ENCODE results near the gene DIPK1C. TPM values are rescaled to one million over a fixed set of nuclear protein-coding genes. Genes with fewer than 3 reads are reported as not detected.

Gene DIPK1C
- total RNA-seq, 2 donors from 2014 or later, result not detected

DNA sequence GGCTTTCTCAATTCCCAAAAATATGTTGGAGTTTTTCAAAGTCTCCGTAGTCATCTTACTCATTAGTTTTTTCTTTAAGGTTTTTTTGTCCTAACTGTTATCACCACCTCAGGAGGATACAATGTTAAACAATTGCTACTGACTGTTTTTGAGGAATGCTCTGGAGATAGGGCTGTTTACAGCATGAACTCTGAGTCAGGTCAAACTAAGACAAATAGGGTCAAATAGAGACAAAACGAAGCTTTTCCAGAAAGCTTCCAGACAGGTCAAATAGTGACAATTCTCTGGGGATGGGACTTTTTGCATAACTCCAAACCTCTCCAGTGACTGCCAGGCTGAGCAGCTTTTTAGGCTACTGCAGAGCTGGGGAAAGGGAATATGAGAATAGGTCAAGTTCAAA lies 15.2 kb upstream of the DIPK1C start:
- Mint-ChIP-seq H3K36me3 (ENCODE audit: low read depth) (no peaks in the 10 kb centered on the region), H3K4me3 (no peak overlapping the region), H3K9me3 (peaks cover 8% of the 10 kb centered on the region), H3K27ac (no peak overlapping the region), H3K27me3 (peaks cover 5% of the 10 kb centered on the region), H3K4me1 (no peaks in the 10 kb centered on the region)
- ATAC-seq (replicated peaks), result no peak

GRCh38 chr18:74468547-74469061 lies 11.5 kb upstream of the DIPK1C start:
- Mint-ChIP-seq H3K36me3 (ENCODE audit: low read depth) (no peaks in the 10 kb centered on the region), H3K4me1 (no peaks in the 10 kb centered on the region), H3K27me3 (peaks cover 3% of the 10 kb centered on the region), H3K9me3 (peaks cover 8% of the 10 kb centered on the region), H3K27ac (no peak overlapping the region), H3K4me3 (no peak overlapping the region)
- no peak for ATAC-seq (replicated peaks)

- Mint-ChIP-seq H3K4me1 (no peaks in the 10 kb centered on the region), H3K27ac (no peak overlapping the region), H3K4me3 (no peak overlapping the region)
These were observed 8.7 kb upstream of the DIPK1C start for GRCh38 chr18:74465775-74466174.

GRCh38 chr18:74463983-74464382 lies 6.9 kb upstream of the DIPK1C start:
- peaks cover 3% of the 10 kb centered on the region for H3K27me3 Mint-ChIP-seq

More at GRCh38 chr18:74465775-74466174, 8.7 kb upstream of the DIPK1C start:
- peaks cover 3% of the 10 kb centered on the region for H3K27me3 Mint-ChIP-seq
- H3K36me3 Mint-ChIP-seq (ENCODE audit: low read depth), result no peaks in the 10 kb centered on the region
- peaks cover 8% of the 10 kb centered on the region for H3K9me3 Mint-ChIP-seq
- no peak for ATAC-seq (replicated peaks)

GRCh38 chr18:74463254-74463653 lies 6.1 kb upstream of the DIPK1C start:
- ATAC-seq (replicated peaks), result no peak
- Mint-ChIP-seq H3K27ac (no peak overlapping the region), H3K9me3 (no peaks in the 10 kb centered on the region), H3K36me3 (ENCODE audit: low read depth) (no peaks in the 10 kb centered on the region), H3K4me3 (no peak overlapping the region), H3K27me3 (peaks cover 6% of the 10 kb centered on the region), H3K4me1 (no peaks in the 10 kb centered on the region)

More at GRCh38 chr18:74463983-74464382, 6.9 kb upstream of the DIPK1C start:
- no peaks in the 10 kb centered on the region for H3K36me3 Mint-ChIP-seq (ENCODE audit: low read depth)
- H3K4me3 Mint-ChIP-seq, result no peak overlapping the region
- no peak overlapping the region for H3K27ac Mint-ChIP-seq
- ATAC-seq (replicated peaks), result no peak
- no peaks in the 10 kb centered on the region for H3K9me3 Mint-ChIP-seq
- no peaks in the 10 kb centered on the region for H3K4me1 Mint-ChIP-seq

DNA sequence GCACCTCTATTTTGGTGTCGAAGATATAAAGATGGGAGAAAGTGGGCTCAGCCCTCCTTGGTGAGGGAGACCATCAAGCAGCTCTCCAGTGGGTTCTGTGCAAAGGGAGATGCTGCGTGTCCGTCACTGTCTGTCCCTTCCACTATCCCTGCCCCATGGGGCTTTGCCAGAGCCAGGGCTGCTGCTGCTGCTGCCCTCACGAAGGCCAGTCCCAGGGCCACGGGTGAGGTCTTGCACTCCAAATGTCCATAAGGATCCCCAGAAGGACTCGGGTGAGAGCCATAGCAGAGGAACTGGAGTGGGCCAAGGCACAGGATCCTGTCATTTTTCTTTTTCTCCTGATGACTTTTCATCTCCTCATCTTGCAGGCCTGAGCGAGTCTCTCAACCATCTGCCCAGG lies 3.7 kb upstream of the DIPK1C start:
- H3K9me3 Mint-ChIP-seq, result no peaks in the 10 kb centered on the region
- ATAC-seq (replicated peaks), result no peak
- H3K36me3 Mint-ChIP-seq (ENCODE audit: low read depth), result no peaks in the 10 kb centered on the region
- no peak overlapping the region for H3K4me3 Mint-ChIP-seq
- H3K27me3 Mint-ChIP-seq, result peaks cover 17% of the 10 kb centered on the region
- H3K27ac Mint-ChIP-seq, result no peak overlapping the region
- no peaks in the 10 kb centered on the region for H3K4me1 Mint-ChIP-seq

DNA sequence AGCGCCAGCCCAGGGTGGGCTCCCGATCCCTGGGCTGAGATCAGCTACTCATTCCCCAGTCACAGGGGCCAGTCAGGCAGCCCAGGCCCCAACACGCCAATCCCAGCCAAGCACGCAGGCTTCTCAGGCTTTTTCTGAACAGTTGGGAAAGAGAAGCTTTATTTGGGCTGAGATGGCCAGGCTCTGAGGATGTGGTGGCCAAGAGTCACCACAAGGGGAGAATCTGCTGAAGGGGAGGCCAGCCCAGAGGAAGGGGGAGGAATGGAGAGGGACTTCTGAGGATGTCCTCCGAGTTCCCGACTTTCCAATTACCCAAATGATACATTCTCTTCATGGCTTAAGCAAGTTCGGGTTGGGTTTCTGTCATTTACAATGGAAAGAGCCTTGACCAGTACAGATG lies 2.8 kb upstream of the DIPK1C start:
- no peak for ATAC-seq (replicated peaks)
- Mint-ChIP-seq H3K27ac (no peak overlapping the region), H3K36me3 (ENCODE audit: low read depth) (no peaks in the 10 kb centered on the region), H3K4me3 (no peak overlapping the region), H3K27me3 (peaks cover 17% of the 10 kb centered on the region), H3K9me3 (no peaks in the 10 kb centered on the region), H3K4me1 (no peaks in the 10 kb centered on the region)

DNA sequence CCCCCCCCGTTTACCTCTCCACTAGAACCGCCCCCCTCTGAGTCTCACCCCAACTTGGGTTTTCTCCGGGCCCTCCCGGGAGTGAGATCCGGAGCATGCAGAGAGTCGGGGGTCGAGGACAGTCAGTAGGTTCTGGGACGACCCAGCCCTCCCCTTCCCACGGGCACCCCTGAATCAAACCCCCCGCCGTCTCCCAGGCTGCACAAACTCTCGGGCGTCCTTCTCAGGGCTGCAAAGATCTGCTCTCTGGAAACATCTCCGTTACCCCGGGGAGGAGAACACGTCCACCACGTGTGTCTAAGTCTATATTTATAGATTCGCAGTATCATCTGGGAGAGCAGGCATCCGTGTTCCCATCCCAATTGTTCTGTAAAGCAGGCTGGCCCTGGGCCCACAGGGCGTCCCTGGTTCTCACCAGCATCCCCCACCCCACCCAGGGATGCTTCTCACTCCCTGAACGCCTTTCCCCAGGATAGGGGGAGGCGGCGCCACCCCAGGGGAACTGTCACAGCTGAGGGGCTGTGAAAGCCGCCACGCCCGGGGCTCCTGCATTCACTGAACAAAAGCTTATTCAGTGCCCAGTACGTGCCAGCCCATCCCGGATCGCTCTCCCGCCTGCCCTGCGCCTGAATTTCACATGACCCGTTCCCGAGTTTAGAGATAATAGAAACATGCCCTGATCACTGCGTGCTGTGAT lies 765 bp upstream of the DIPK1C start:
- Mint-ChIP-seq H3K27ac (no peak overlapping the region), H3K9me3 (no peaks in the 10 kb centered on the region), H3K27me3 (peaks cover 29% of the 10 kb centered on the region), H3K36me3 (ENCODE audit: low read depth) (no peaks in the 10 kb centered on the region), H3K4me3 (peak overlapping the region; percentile 51), H3K4me1 (no peaks in the 10 kb centered on the region)
- ATAC-seq (replicated peaks), result no peak

GRCh38 chr18:74456349-74457042 lies 612 bp downstream of the DIPK1C start:
- Mint-ChIP-seq H3K27me3 (peaks cover 31% of the 10 kb centered on the region), H3K9me3 (no peaks in the 10 kb centered on the region), H3K4me3 (no peak overlapping the region), H3K36me3 (ENCODE audit: low read depth) (no peaks in the 10 kb centered on the region), H3K27ac (no peak overlapping the region), H3K4me1 (no peaks in the 10 kb centered on the region)
- ATAC-seq (replicated peaks), result no peak

GRCh38 chr18:74456017-74456348 lies 1.1 kb downstream of the DIPK1C start:
- Mint-ChIP-seq H3K4me1 (no peaks in the 10 kb centered on the region), H3K27me3 (peaks cover 31% of the 10 kb centered on the region), H3K9me3 (no peaks in the 10 kb centered on the region), H3K4me3 (no peak overlapping the region), H3K36me3 (ENCODE audit: low read depth) (no peaks in the 10 kb centered on the region), H3K27ac (no peak overlapping the region)
- no peak for ATAC-seq (replicated peaks)

- ATAC-seq (replicated peaks), result no peak
- Mint-ChIP-seq H3K27ac (no peak overlapping the region), H3K27me3 (peaks cover 31% of the 10 kb centered on the region), H3K4me1 (no peaks in the 10 kb centered on the region), H3K4me3 (no peak overlapping the region), H3K36me3 (ENCODE audit: low read depth) (no peaks in the 10 kb centered on the region), H3K9me3 (no peaks in the 10 kb centered on the region)
These were observed 1.7 kb downstream of the DIPK1C start for GRCh38 chr18:74455386-74455785.

- Mint-ChIP-seq H3K9me3 (no peaks in the 10 kb centered on the region), H3K4me3 (no peak overlapping the region), H3K27ac (no peak overlapping the region), H3K36me3 (ENCODE audit: low read depth) (no peaks in the 10 kb centered on the region), H3K27me3 (peaks cover 29% of the 10 kb centered on the region), H3K4me1 (no peaks in the 10 kb centered on the region)
- no peak for ATAC-seq (replicated peaks)
These were observed 2.8 kb downstream of the DIPK1C start for GRCh38 chr18:74454279-74454751.

DNA sequence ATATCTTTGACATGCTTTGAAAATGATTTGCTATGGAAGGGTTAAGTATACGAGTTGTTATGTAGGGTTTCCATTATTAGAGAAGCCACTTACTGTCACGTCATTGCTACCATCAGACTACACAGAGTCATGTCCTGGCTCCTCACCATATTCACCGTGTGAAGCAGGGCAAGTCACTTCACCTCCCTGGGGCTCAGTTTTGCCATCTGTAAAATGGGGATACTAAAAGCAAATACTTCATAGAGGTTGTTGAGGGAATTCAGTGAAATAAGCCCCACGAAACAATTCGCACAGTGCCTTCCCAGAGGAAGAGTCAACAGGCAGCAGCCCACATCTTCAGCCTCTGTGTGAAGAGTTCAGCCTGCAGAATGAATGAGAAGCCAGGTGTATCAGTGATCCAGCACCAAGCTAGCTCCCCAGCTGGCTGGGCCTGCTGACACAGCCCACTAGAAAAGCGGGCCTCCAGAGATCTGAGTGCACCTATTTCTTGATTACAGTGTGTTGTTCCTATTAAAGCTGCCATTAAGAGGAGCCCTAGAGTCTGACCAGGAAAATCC lies 3.4 kb downstream of the DIPK1C start:
- Mint-ChIP-seq H3K4me1 (no peaks in the 10 kb centered on the region), H3K9me3 (no peaks in the 10 kb centered on the region), H3K27me3 (peaks cover 29% of the 10 kb centered on the region), H3K4me3 (no peak overlapping the region), H3K27ac (no peak overlapping the region), H3K36me3 (ENCODE audit: low read depth) (no peaks in the 10 kb centered on the region)
- ATAC-seq (replicated peaks), result no peak

GRCh38 chr18:74453016-74453566 lies 4.0 kb downstream of the DIPK1C start:
- no peaks in the 10 kb centered on the region for H3K4me1 Mint-ChIP-seq

DNA sequence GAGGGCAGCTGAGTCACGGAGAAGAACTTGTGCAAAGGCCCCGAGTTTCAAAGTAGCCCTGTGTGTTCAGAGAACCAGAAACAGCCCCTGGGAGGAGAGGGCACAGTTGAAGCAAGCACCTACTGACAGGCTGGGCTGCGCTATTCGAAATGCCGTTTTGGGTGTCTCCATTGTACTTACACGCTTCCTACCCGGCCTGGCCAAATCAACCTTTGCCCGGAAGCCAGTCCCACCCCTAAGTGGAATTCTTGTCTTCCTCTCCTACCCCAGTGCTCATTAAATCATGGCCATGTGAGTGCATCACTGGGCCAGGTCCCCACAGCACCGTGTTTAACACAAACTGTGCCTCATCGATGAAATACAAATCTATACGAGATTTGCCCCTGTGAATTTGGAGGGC lies 6.0 kb downstream of the DIPK1C start:
- no peak for ATAC-seq (replicated peaks)
- no peak overlapping the region for H3K4me3 Mint-ChIP-seq
- no peaks in the 10 kb centered on the region for H3K36me3 Mint-ChIP-seq (ENCODE audit: low read depth)
- H3K4me1 Mint-ChIP-seq, result no peaks in the 10 kb centered on the region
- no peak overlapping the region for H3K27ac Mint-ChIP-seq
- no peaks in the 10 kb centered on the region for H3K9me3 Mint-ChIP-seq
- H3K27me3 Mint-ChIP-seq, result peaks cover 15% of the 10 kb centered on the region

More at GRCh38 chr18:74453016-74453566, 4.0 kb downstream of the DIPK1C start:
- no peak for ATAC-seq (replicated peaks)
- H3K36me3 Mint-ChIP-seq (ENCODE audit: low read depth), result no peaks in the 10 kb centered on the region
- H3K9me3 Mint-ChIP-seq, result no peaks in the 10 kb centered on the region
- H3K27ac Mint-ChIP-seq, result no peak overlapping the region
- peaks cover 24% of the 10 kb centered on the region for H3K27me3 Mint-ChIP-seq
- H3K4me3 Mint-ChIP-seq, result no peak overlapping the region

Measured in activated T-helper 17 cell treated with anti-CD3 and anti-CD28 coated beads, Interleukin-2, amount 50 U/mL, for 72 hours (primary cell).